ENCODE data around the gene MAS1. TPM values are rescaled to one million over a fixed set of nuclear protein-coding genes. Genes with fewer than 3 reads are reported as not detected.
"Not testable (repeated sequence)": the region's sequence is repeated elsewhere in the genome, so short reads cannot be mapped to it uniquely, and the experiment has no call there.

MAS1 gene
- total RNA-seq, 1 experiment from 2014 or later: not detected

- in situ Hi-C loops (cut with HindIII; ENCODE audit: low sequenced_read_pairs): no loop called here
- no peak for DNase-seq (ENCODE audit: low spot score)
These were observed 22.6 kb downstream of the MAS1 start for GRCh38 chr6:159913375-159913774.

- no peak for DNase-seq (ENCODE audit: low spot score)
- in situ Hi-C loops (cut with HindIII; ENCODE audit: low sequenced_read_pairs): no loop called here
These were observed 23.2 kb downstream of the MAS1 start for GRCh38 chr6:159913862-159914564.

GRCh38 chr6:159914565-159914923 is 23.8 kb downstream of the MAS1 start:
- no peak for DNase-seq (ENCODE audit: low spot score)
- in situ Hi-C loops (cut with HindIII; ENCODE audit: low sequenced_read_pairs): no loop called here

- DNase-seq (ENCODE audit: low spot score): no peak
- in situ Hi-C loops (cut with HindIII; ENCODE audit: low sequenced_read_pairs): no loop called here
These were observed 24.6 kb downstream of the MAS1 start for GRCh38 chr6:159915397-159915796.

GRCh38 chr6:159916237-159916636 is 25.4 kb downstream of the MAS1 start:
- no peak for DNase-seq (ENCODE audit: low spot score)
- in situ Hi-C loops (cut with HindIII; ENCODE audit: low sequenced_read_pairs): no loop called here

- in situ Hi-C loops (cut with HindIII; ENCODE audit: low sequenced_read_pairs): no loop called here
- no peak for DNase-seq (ENCODE audit: low spot score)
These were observed 26.0 kb downstream of the MAS1 start for GRCh38 chr6:159916752-159917151.

GRCh38 chr6:159919011-159919511 is 28.3 kb downstream of the MAS1 start:
- in situ Hi-C loops (cut with HindIII; ENCODE audit: low sequenced_read_pairs): no loop called here
- no peak for DNase-seq (ENCODE audit: low spot score)

GRCh38 chr6:159919800-159920199 is 29.0 kb downstream of the MAS1 start:
- no peak for DNase-seq (ENCODE audit: low spot score)
- in situ Hi-C loops (cut with HindIII; ENCODE audit: low sequenced_read_pairs): no loop called here

- DNase-seq (ENCODE audit: low spot score); in situ Hi-C loops (cut with HindIII; ENCODE audit: low sequenced_read_pairs): not testable (repeated sequence)
These were observed 33.4 kb downstream of the MAS1 start for GRCh38 chr6:159924150-159924549.

- DNase-seq (ENCODE audit: low spot score): no peak
- in situ Hi-C loops (cut with HindIII; ENCODE audit: low sequenced_read_pairs): no loop called here
These were observed 35.9 kb downstream of the MAS1 start for GRCh38 chr6:159926542-159927203.

- DNase-seq (ENCODE audit: low spot score): no peak
- in situ Hi-C loops (cut with HindIII; ENCODE audit: low sequenced_read_pairs): no loop called here
These were observed 39.0 kb downstream of the MAS1 start for GRCh38 chr6:159929819-159930218.

- in situ Hi-C loops (cut with HindIII; ENCODE audit: low sequenced_read_pairs): no loop called here
- DNase-seq (ENCODE audit: low spot score): no peak
These were observed 40.3 kb downstream of the MAS1 start for GRCh38 chr6:159931112-159931511.

GRCh38 chr6:159931846-159932245 is 41.1 kb downstream of the MAS1 start:
- DNase-seq (ENCODE audit: low spot score): no peak
- in situ Hi-C loops (cut with HindIII; ENCODE audit: low sequenced_read_pairs): no loop called here

- no peak for DNase-seq (ENCODE audit: low spot score)
- in situ Hi-C loops (cut with HindIII; ENCODE audit: low sequenced_read_pairs): no loop called here
These were observed 42.3 kb downstream of the MAS1 start for GRCh38 chr6:159933077-159933476.

GRCh38 chr6:159934181-159934580 is 43.4 kb downstream of the MAS1 start:
- in situ Hi-C loops (cut with HindIII; ENCODE audit: low sequenced_read_pairs): no loop called here
- DNase-seq (ENCODE audit: low spot score): no peak

GRCh38 chr6:159935065-159935464 is 44.3 kb downstream of the MAS1 start:
- in situ Hi-C loops (cut with HindIII; ENCODE audit: low sequenced_read_pairs): no loop called here

GRCh38 chr6:159935633-159936032 is 44.8 kb downstream of the MAS1 start:
- DNase-seq (ENCODE audit: low spot score): no peak
- in situ Hi-C loops (cut with HindIII; ENCODE audit: low sequenced_read_pairs): no loop called here

More at GRCh38 chr6:159935065-159935464, 44.3 kb downstream of the MAS1 start:
- DNase-seq (ENCODE audit: low spot score): no peak

- no peak for DNase-seq (ENCODE audit: low spot score)
- in situ Hi-C loops (cut with HindIII; ENCODE audit: low sequenced_read_pairs): no loop called here
These were observed 48.8 kb downstream of the MAS1 start for GRCh38 chr6:159939591-159940016.
